ENCODE data around the gene DDX1.
"Not testable (repeated sequence)": the region's sequence is repeated elsewhere in the genome, so short reads cannot be mapped to it uniquely, and the experiment has no call there.

The DDX1 gene

DNA sequence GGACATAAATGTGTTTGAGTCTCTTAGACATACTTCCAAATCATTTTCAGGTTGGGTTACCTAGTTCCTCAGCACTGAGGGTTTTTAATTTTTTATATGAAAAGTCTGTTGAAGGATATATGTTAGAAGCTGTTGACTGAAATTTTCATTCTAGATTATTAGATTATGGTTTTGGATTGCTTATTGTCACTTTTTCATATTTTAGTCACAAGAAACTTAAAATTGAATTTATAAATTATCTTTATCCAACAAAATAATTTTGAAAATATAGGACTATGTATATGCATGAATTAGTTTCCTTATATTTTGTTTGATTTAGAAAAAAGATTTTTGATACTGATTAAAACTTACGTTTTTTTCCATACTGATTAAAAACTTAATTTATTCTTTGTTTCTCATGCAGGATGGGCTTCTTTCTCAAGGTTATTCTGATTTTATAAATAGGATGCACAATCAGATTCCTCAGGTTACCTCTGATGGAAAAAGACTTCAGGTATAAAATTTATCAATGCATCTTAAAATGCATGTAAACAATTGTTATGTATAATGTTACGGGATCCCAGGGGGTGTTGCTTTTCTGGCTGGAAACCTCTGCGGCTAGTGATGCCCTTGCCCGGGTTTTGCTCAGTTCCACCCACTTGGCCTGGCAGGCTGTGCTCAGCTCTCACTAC lies 26.2 kb downstream of the DDX1 start:
- no peak for DNase-seq

DNA sequence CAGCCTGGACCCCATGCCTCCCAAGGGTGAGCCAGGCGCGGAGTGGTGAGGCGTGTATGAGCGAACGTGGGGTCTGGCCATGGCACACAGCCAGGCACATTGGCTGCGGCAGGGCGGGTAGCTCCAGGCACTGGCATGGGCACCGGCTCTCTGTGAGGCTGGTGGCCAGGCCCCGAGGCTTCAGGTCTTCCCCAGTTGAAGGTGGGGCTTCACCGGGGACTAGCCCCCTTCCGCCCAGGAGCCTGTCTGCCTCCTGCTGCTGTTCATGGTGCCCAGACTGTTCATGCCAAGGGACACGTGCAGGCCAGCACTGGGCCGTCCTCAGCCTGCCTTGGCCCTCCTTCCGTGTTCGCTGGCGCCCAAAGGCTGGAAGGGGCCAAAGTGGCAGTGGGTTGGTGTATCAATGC lies 26.8 kb downstream of the DDX1 start:
- DNase-seq: no peak

DNA sequence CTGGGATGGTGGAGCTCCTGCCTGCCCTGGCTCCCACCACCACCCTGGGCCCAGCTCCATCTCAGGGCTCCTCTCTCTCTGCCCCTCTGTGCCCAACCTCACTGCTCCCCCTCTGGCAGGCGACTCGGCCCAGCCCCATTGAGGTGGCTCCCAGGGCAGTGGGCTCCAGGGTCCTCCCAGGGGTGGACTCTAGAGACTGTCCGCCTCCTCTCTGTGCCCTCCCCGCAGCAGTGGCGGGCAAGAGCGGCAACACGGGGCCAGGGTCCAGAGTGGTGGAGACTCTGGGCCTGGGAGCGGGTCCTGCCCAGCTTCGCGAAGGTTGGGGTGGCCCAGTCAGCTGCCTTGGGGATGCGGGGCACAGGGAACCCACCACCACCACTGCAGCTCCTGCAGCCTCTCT lies 27.4 kb downstream of the DDX1 start:
- DNase-seq: no peak

DNA sequence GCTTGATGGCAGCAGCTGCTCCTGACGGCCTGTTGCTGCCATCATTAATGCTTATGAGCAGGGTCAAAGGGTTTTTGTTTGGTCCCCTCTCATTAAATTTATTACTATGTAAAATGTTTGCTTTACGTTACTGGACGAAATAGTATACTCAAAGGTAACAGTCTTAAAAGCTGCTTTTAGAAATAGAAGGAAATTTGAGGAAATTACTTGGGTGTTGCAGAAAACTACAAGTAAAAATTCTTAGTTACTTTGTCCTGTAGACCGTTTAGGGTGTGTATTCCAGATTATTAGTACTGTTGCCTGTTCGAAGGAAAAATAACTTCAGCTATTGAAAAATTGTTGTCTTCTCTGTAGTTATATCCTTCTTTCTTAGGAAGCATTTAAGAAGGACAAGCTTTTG lies 27.8 kb downstream of the DDX1 start:
- DNase-seq: no peak

DNA sequence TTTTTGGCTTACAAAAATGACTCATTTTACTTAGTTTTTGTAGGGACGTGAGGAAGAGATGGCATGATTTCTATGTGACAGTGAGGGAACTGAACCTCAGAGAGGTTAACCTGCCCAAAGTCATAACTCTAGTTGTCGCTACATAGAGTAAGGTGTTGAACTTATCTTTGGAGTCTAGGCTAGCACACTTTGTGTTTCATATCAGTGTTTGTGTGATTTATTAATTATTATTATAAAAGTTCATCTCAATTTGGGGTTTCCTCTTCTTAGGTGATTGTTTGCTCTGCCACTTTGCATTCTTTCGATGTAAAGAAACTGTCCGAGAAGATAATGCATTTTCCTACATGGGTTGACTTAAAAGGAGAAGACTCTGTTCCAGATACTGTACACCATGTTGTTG lies 28.3 kb downstream of the DDX1 start:
- DNase-seq: no peak

DNA sequence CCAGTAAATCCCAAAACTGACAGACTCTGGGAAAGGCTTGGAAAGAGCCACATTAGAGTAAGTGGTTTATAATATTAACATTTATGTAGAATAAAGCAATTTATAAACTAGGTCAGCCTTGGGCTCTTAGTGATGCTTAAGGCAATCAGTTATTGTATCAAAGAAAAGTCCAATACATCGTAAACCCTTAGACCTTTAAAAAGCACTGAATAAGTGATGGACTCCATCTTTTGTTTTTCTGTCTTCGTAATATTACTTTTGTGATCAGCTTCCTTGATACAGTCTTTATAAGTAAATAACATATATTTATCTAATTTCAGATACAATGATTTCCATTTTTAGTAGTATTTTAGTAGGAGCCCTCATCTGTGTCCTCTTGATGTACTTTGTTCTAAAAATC lies 28.7 kb downstream of the DDX1 start:
- no peak for DNase-seq

DNA sequence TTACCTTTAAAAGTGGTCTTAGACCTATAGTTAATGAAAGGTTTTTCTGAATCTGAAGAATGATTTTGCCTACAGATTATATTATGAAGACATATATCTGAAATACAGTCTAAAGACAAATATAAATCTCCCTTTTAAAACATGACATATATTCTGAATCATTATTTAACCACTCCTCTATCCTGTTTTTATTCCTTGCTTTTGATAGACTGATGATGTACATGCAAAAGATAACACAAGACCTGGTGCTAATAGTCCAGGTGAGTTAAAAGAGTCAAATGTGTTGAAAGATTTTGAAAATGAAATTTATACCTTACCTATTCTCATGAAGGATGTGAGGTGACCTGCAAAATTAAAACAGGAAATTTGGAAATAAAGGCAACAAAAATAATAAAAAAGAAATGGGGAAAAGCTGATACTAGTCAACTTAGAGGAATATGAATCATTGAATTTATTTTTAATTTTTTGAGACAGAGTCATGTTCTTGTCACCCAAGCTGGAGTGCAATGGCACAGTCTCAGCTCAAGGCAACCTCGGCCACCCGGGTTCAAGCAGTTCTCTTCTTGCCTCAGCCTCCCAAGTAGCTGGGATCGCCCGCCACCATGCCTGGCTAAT lies 29.3 kb downstream of the DDX1 start:
- DNase-seq: no peak

DNA sequence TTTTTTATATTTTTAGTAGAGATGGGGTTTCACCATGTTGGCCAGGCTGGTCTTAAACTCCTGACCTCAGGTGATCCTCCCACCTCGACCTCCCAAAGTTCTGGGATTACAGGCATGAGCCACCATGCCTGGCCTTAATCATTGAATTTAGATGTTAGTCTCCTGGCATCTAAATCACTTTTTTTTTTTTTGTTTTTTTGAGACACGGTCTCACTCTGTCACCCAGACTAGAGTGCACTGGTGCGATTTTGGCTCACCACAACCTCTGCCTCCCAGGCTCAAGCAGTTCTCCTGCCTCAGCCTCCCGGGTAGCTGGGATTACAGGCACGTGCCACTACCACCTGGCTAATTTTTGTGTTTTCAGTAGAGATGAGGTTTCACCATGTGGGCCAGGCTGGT lies 29.8 kb downstream of the DDX1 start:
- DNase-seq: not testable (repeated sequence)

DNA sequence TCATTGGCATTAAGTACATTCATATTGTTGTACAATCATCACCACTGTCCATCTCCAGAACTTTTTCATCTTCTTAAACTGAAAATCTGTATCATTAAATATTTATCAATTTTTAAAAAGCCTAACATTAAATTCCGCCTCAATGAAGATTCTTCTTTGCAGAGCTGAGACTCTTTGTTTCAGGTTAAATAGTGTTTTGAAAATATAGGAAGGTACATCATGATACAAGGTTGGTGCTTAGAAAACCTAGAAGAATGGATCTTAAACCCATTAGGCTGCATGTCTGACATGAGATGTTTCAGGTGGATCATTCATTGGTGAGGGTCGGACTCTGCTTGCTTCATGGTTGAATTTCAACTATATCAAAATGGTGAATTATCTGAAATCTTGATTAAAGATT lies 30.5 kb downstream of the DDX1 start:
- no peak for DNase-seq

DNA sequence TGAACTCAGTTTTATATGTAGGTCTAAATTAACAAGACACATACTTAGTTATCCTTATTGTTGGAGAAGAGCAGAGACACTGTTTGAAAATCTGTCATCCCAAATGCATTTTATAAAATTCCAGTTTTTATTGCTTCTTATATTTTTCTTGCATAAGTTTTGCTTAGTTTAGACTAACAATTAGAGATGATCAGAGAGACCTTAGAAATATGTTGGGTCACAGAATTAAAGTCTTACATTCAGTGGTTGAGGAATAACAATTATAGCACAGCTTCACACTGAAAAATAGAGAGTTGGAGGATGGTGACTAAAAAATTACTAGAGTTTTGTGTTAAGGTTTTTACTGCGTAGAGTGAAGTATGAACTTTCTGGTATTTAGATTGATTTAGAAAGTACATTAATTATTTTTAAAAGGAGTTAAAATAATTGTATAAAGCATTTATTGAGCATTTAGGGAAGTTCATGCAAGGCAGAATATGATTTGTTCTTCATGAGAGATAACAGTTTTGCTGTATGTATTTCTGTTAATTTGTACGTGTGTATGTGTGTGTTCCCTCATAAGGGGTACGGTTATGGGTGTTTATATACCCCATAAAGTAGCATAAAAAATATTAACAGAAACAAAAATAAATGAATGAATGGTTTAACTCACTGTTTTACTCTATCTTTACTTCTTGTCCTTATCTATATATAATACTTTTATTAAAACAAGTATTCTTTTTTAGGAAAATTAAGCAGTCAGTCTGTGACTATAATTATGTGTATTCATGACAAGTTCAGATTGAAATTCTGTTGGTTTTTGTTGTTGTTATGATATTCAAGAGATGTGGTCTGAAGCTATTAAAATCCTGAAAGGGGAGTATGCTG lies 31.2 kb downstream of the DDX1 start:
- DNase-seq: no peak

DNA sequence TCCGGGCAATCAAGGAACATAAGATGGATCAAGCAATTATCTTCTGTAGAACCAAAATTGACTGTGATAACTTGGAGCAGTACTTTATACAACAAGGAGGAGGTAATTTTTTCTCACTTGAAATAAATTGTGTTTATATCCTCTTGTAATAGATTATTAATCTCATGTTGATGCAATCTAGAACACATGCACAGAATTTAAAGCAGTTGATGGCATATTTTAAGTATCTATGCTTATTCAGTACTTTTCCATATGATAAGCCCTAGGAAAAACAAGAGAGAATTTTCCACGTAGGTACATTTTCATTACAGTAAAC lies 31.8 kb downstream of the DDX1 start:
- DNase-seq: no peak

DNA sequence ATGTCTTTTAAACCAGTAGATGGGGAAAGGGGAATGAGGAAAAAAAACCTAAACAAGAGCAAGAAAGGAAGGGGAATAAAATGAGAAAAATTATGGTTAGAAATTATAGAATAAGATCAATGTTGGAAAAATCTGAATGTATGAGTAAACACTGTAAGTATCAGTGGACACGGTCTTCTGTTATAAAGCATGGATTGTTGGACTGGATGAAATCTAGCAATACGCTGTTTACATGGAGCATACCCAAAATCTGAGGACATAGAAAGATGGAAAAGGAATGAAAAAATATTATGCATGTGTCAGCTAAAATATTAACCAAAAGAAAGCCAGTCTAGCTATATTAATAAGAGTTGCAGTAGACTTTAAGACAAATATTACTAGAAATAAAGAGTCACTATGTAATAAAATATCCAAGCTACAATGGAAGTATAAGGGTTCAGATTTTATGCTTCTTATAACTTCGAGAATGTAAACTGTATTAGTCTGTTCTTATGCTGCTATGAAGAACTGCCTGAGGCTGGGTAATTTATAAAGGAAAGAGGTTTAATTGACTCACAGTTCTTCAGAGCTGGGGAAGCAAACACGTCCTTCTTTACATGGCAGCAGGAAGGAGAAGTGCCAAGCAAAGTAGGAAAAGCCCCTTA lies 32.4 kb downstream of the DDX1 start:
- no peak for DNase-seq

DNA sequence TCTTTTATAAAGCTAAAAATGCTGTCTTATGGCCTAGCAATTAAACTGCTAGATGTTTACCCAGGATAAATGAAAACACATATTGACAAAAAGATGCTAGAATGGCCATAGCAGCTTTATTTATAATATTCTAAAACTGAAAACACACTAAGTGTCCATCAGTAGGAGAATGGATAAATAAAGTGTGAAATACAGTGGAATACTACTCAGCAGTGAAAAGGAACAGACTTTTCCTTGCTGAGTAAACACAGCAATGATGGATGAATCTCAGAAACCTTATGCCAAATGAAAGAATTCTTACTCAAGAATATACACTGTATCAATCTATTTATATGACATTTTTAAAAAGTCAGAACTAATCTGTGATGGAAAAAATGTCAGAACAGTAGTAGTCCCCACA lies 33.2 kb downstream of the DDX1 start:
- no peak for DNase-seq

DNA sequence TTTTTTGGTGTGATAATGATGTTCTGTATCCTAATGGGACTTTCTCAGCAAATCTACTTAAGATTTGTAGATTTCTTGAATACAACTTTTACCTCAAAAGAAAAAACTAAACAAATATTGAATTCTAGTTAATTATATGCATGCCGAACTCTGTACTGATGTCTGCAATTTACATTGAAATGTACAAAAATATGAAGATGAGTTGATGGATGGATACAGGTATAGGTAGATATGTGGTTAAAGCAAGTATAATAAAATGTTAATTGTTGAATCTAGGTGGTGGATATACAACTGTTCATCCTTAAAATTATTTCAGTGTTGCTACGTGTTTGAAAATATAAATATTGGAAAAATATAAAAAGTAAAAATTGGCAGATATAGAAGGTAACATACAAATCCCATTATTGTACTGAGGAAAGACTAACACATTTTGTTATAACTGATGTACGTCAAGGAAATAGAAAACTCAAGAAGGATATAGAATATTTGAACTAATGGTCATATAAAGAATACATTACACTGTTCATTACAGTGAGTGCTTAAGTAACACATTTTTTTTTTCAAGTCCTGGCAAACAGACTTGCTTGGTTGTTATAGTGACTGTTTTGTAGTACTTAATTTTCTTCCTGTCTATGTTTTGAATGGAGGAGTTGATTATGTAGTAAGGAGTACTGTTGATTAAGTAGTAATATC lies 33.8 kb downstream of the DDX1 start:
- no peak for DNase-seq

DNA sequence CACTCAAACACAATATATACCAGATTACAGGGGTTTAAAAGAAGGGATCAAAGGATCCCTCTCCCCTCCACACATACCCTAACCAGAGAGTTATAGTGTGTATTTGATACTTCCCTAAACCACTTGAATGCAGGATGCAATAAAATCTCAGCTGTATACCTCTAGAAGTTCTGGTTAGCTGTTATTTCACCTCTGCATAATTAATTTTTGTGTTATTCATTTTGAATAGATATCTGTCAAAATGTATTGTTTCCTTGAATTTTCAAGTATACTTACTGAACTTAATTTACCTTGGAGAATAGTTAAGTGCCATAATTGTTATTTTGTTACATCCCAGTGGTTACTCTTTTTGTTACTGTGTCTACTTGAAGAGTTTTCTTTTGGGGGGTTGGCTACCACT lies 34.5 kb downstream of the DDX1 start:
- no peak for DNase-seq

DNA sequence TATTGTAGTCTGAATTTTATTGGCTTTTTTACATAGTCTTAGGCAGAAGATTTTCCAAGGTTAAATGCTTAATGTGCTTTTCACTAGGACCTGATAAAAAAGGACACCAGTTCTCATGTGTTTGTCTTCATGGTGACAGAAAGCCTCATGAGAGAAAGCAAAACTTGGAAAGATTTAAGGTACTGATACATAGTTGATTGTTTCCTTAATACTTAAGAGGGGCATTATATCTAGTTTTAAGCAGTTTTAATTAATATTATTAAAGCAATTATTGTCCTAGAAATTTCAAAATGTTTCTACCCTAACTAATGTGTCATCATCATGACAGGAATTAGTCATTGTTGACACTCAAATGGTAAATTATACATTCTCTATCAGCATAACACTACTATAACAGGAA lies 35.3 kb downstream of the DDX1 start:
- DNase-seq: no peak

DNA sequence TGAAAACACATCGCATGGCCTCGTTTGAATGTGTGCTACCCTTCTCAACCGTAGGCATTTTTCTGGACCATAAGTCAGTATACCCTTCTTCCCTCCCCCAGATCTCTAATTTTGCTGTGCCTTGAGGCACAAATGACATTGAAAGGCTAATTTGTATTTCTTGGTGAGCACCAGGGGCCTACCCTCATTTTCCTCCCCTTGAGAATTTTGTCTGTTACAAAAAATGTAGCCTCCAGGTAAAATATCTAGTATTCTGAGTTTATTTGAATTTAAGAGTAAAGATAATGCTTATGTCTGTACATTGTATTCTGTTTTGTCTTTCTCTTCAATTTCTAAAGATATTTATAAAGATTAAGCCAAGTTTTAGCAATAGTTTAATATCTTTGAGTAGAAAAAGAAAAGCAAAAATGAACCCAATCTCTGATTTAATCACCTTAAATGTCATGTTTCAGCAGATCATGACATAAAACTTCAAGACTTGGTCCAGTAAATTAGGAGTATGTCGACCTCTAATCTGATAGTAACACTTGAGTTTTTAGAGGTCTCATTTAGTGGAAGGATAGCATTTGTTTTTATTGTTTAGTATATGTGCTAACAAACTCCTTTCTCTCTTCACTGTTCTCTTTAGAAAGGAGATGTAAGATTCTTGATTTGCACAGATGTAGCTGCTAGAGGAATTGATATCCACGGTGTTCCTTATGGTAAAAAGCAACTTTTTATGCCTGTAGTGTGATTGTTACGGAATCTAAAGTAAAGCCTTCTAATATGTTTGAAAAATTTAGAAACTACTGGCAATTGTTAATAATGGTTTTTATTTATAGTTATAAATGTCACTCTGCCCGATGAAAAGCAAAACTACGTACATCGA lies 36.4 kb downstream of the DDX1 start:
- DNase-seq: no peak

DNA sequence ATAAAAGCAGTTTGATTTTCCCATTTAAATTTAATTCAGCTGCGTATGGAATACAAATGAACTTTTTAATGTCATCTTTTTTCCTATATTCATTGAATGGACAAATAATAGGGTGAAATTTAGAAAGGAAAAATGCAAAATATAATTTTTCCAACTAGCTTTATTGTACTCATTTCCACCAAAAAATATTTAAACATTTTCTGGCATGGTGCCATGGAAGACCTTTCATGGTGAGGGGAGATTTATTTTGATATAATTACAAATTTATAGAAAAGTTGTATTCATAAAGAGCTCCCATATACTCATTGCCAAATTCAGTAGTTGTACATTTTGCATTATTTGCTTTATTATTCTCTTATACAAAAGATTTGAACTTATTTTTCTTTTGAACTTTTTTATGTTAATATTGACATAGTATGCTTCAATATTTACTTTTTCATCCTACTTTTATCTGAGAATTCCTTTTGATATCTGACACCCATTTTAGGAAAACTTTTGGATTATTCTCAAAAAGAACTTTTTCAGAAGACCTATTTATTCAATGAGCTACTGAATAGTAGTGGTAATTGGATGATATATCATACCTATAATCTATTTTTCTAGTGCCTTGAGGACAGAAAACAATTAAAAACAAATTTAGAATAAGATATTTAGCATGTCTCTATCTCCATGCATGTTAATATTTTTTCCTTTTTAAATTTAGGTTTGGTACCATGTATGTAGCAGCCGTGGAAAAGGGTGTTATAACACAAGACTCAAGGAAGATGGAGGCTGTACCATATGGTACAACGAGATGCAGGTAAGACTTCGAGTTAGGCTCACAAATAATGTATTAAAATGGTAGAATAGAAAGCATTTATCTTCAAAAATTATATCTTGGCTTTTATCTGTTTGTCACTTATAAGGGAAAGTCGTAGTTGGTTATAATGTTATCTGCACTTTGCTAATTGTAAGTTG lies 37.5 kb downstream of the DDX1 start:
- DNase-seq: no peak

DNA sequence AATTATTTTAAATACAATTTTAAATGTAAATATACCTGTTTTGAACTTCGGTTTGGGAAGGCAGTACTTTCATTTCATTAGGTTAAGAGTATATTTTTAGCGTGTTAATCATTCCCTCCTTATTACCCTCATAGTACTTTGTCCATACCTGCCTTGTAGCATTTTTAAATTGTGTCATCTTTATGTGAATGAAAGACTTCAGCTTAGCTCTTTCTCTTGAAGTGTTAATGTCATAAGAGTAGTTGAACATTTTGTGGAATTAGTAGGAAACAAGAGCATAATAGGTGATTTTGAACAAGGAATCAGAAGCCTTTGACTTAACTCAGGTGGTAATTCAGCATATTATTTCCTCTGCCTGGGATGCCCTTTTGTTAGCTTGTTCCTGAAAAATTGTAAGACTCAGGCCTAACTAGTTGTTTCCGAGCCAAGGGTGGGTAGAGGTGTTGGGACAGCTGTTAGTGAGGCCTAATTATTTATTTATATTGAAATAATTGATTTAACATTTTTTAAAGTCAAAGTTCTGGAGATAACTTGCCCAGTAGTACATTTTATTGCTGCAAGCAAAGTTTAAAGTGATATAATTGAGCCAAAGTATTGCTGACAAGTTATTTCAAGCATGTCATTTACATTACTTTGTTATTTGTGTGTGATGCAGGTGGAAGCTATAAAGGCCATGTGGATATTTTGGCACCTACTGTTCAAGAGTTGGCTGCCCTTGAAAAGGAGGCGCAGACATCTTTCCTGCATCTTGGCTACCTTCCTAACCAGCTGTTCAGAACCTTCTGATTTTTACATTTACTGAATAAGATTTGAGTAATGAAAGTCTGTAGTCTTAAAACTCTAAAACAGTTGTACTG lies 38.7 kb downstream of the DDX1 start:
- no peak for DNase-seq
